GM23338 (cell line): Measurements from ENCODE around the gene LGALS1. TPM values are rescaled to one million over a fixed set of nuclear protein-coding genes. Genes with fewer than 3 reads are reported as not detected.

Source experiments
- ATAC-seq: fragments of 200-7000 bp; cut with Tn5 transposase; 3 replicates; pipeline ENCODE4 v1.9.1; 2020
- DNase-seq: peaks from one replicate; pipeline ENCODE4 v3.0.0-alpha.2; 2015; ENCODE audit warnings: low spot score
- H2AFZ ChIP-seq: fragments of 200-600 bp; sonication (generic); 2 replicates; pipeline ENCODE4 v1.8.0; 2016; ENCODE audit warnings: antibody characterized with exemption, mild to moderate bottlenecking, moderate library complexity
- H3F3A ChIP-seq: fragments of 200-600 bp; sonication (generic); replicated peaks from 2 replicates; pipeline ENCODE4 v1.8.0; 2017; ENCODE audit warnings: antibody characterized with exemption, mixed run types, low read depth
- H3K27ac ChIP-seq: fragments of 200-600 bp; sonication (generic); 2 replicates; pipeline ENCODE4 v1.6.1; 2016; ENCODE audit warnings: low read depth
- H3K27me3 ChIP-seq: fragments of 200-600 bp; sonication (generic); 2 replicates; pipeline ENCODE4 v1.8.0; 2016; ENCODE audit warnings: mild to moderate bottlenecking, mixed run types, moderate library complexity; ENCODE audit not compliant: insufficient read depth
- H3K36me3 ChIP-seq: fragments of 200-600 bp; sonication (generic); 2 replicates; pipeline ENCODE4 v1.8.0; 2016; ENCODE audit warnings: mild to moderate bottlenecking; ENCODE audit not compliant: insufficient read depth
- H3K4me1 ChIP-seq: fragments of 200-600 bp; sonication (generic); 2 replicates; pipeline ENCODE4 v1.8.0; 2016; ENCODE audit warnings: mild to moderate bottlenecking, moderate library complexity; ENCODE audit not compliant: insufficient read depth
- H3K4me2 ChIP-seq: fragments of 200-600 bp; sonication (generic); 2 replicates; pipeline ENCODE4 v1.7.1; 2017; ENCODE audit warnings: mixed run types
- H3K4me3 ChIP-seq: fragments of 200-600 bp; sonication (generic); 2 replicates; pipeline ENCODE4 v1.6.1; 2016; ENCODE audit warnings: mixed run types
- H3K79me2 ChIP-seq: fragments of 200-600 bp; sonication (generic); replicated peaks from 2 replicates; pipeline ENCODE4 v1.8.0; 2017; ENCODE audit warnings: mild to moderate bottlenecking; ENCODE audit not compliant: insufficient read depth
- H3K9me2 ChIP-seq: fragments of 200-600 bp; sonication (generic); 2 replicates; pipeline ENCODE4 v1.8.0; 2017; ENCODE audit not compliant: insufficient read depth
- H4K20me1 ChIP-seq: fragments of 200-600 bp; sonication (generic); replicated peaks from 2 replicates; pipeline ENCODE4 v1.8.0; 2017; ENCODE audit warnings: mild to moderate bottlenecking; ENCODE audit not compliant: insufficient read depth
- H3K27ac Mint-ChIP-seq: 2 replicates; pipeline ENCODE4 v1.8.0; 2020; ENCODE audit warnings: inconsistent platforms, mild to moderate bottlenecking, moderate library complexity, mixed read lengths
- H3K27me3 Mint-ChIP-seq: 3 replicates; pipeline ENCODE4 v1.8.0; 2022; ENCODE audit warnings: low read depth, mild to moderate bottlenecking, moderate library complexity, mixed read lengths, inconsistent platforms; ENCODE audit not compliant: insufficient read depth, poor library complexity
- H3K36me3 Mint-ChIP-seq: 3 replicates; pipeline ENCODE4 v1.8.0; 2021; ENCODE audit warnings: low read depth, mild to moderate bottlenecking, inconsistent platforms, moderate library complexity, mixed read lengths
- H3K4me1 Mint-ChIP-seq: 3 replicates; pipeline ENCODE4 v1.8.0; 2020; ENCODE audit warnings: mild to moderate bottlenecking, inconsistent platforms, mixed read lengths
- H3K4me3 Mint-ChIP-seq: 3 replicates; pipeline ENCODE4 v1.8.0; 2021; ENCODE audit warnings: moderate library complexity, mild to moderate bottlenecking, inconsistent platforms, mixed read lengths
- H3K9me3 Mint-ChIP-seq: 3 replicates; pipeline ENCODE4 v1.8.0; 2020; ENCODE audit warnings: moderate library complexity, mild to moderate bottlenecking, inconsistent platforms, mixed read lengths
- CTCF ChIP-seq, 2 experiments: fragments of 200-600 bp in 1 of 2; sonication (generic) in 1 of 2; conservative IDR thresholded peaks; 2 replicates each; pipeline versions ENCODE4 v1.5.1 to v1.6.1; 2016 to 2017; ENCODE audit warnings: antibody characterized with exemption in 2 of 2, low read depth in 2 of 2, mild to moderate bottlenecking in 2 of 2, moderate library complexity in 1 of 2
- ETS1 ChIP-seq: IDR thresholded peaks from 2 replicates; pipeline ENCODE4 v1.6.1; 2016; ENCODE audit warnings: antibody characterized with exemption
- EZH2 ChIP-seq: fragments of 200-600 bp; sonication (generic); IDR thresholded peaks from one replicate; pipeline ENCODE4 v1.8.0; 2017; ENCODE audit warnings: antibody characterized with exemption, mild to moderate bottlenecking, low read depth; ENCODE audit not compliant: unreplicated experiment
- EZH2phosphoT487 ChIP-seq: fragments of 200-600 bp; sonication (generic); IDR thresholded peaks from one replicate; pipeline ENCODE4 v1.8.1; 2018; ENCODE audit warnings: antibody characterized with exemption; ENCODE audit not compliant: unreplicated experiment
- JUNB ChIP-seq: IDR thresholded peaks from one replicate; pipeline ENCODE4 v1.6.1; 2016; ENCODE audit warnings: antibody characterized with exemption; ENCODE audit not compliant: unreplicated experiment
- NANOG ChIP-seq: IDR thresholded peaks from 2 replicates; pipeline ENCODE4 v1.6.1; 2016; ENCODE audit warnings: antibody characterized with exemption, borderline replicate concordance
- POLR2AphosphoS5 ChIP-seq: IDR thresholded peaks from 2 replicates; pipeline ENCODE4 v1.6.1; 2016; ENCODE audit warnings: antibody characterized with exemption, low read depth
- ZNF114 ChIP-seq: fragments of 250-450 bp; sonication (Bioruptor Pico); IDR thresholded peaks from 2 replicates; pipeline ENCODE4 v1.5.0; 2020; ENCODE audit warnings: mild to moderate bottlenecking, moderate library complexity
- ZNF331 ChIP-seq: fragments of 250-450 bp; sonication (Bioruptor Pico); IDR thresholded peaks from 2 replicates; pipeline ENCODE4 v1.5.0; 2020; ENCODE audit warnings: low read depth, mild to moderate bottlenecking, moderate library complexity
- polyA plus RNA-seq: library from polyadenylated mRNA; unstranded; fragments of >200 nt; fragmentation: Nextera tagmentation; extraction: Ambion mirVana; gene quantifications from 2 replicates; pipeline ENCODE4 v1.2.1, GENCODE V29; 2016
- total RNA-seq: library from RNA; depleted of rRNA; stranded (reverse); fragments of >200 nt; shearing (Covaris generic); gene quantifications from 2 replicates; pipeline ENCODE4 v1.2.3, GENCODE V29; 2014
- TF ChIP-seq, protein P1 (sequence below): fragments of 250-450 bp; sonication (Bioruptor Pico); IDR thresholded peaks from 2 replicates; pipeline ENCODE4 v1.5.0; 2020; ENCODE audit warnings: mild to moderate bottlenecking, moderate library complexity

Gene LGALS1
- total and polyA plus RNA-seq, 2 experiments from 2014 or later = 31.2 to 62.5 TPM

DNA sequence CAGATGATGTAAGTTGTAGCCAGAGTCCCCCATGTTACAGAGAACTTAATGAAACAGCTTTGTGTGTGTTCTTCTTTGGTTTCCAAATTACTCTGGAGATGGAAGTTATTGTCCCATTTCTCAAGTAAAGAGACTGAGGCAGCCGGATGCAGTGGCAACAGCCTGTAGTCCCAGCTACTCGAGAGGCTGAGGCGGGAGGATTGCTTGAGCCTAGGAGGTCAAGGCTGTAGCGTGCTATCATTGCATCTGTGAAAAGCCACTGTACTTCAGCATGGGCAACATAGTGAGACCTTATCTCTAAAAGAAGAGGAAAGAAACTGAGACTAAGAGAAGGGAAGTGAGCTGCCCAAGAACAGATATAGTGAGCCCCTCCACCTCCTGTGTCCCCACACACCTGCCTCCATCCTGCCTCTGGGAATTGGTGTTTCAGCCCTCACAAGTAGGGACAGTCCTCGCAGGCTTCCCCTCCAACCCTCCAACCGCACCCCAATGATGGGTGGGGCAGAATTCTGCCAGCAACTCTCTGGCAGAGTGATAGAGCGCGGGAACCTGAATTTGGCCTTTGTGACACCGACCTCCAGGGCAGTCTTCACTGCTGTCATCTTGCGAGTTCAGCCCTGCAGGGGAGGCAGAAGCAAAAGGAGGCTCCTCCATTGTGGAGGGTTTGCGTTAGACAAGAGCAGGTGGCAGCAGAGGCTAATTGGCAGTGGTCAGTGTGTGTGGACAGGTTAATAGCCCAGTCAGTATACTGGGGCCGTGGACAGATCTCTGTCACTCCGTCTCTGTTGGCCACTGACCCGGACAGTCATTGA, 15.3 kb upstream of the LGALS1 start (continued):
- TF ChIP-seq EZH2 = no peak
- TF ChIP-seq ZNF331 (CRISPR knock-in tag) = no peak
- no peak for TF ChIP-seq JUNB
- no peak for TF ChIP-seq ETS1
- no peak for TF ChIP-seq POLR2AphosphoS5
- TF ChIP-seq EZH2phosphoT487 = no peak
- TF ChIP-seq ZNF114 = no peak

DNA sequence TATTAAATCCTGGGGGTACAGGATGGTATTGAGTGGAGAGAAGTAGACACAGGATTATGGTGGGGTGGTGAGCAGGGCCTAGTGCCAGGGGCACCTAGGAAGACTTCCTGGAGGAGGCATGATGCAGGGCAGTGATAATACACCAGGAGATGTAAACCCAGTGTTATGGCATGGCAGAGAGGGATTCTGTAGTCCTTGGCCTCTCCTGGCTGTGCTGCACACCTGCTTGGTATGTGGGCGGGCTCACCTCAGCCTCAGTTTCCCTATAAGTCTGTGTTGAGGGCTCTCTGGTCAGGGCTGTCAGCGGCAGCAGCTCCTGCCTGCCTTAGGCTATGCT, 14.8 kb upstream of the LGALS1 start:
- ATAC-seq (no peak), DNase-seq (no peak)
- Histone ChIP-seq H3K36me3 (no peaks in the 10 kb centered on the region), H3K4me1 (peaks cover 5% of the 10 kb centered on the region; the same call in 1 of the 2 replicates), H3K27ac (no peak overlapping the region), H3F3A (peaks cover 15% of the 10 kb centered on the region; the same call in 1 of the 2 replicates), H3K4me3 (no peak overlapping the region), H2AFZ (no peak overlapping the region), H3K4me2 (no peak overlapping the region), H3K27me3 (no peaks in the 10 kb centered on the region), H3K9me2 (no peaks in the 10 kb centered on the region), H3K79me2 (peaks cover 59% of the 10 kb centered on the region), H4K20me1 (peaks cover 30% of the 10 kb centered on the region)
- H3K27me3 Mint-ChIP-seq = peaks cover 11% of the 10 kb centered on the region
- H3K4me3 Mint-ChIP-seq = peak overlapping the region; percentile 89
- peaks cover 8% of the 10 kb centered on the region for H3K36me3 Mint-ChIP-seq
- H3K9me3 Mint-ChIP-seq = no peaks in the 10 kb centered on the region; the same call in 2 of the 3 replicates
- no peak overlapping the region for H3K27ac Mint-ChIP-seq
- H3K4me1 Mint-ChIP-seq = peaks cover 25% of the 10 kb centered on the region
- TF ChIP-seq ZNF331 (CRISPR knock-in tag) = no peak
- no peak for TF ChIP-seq JUNB
- TF ChIP-seq, protein P1, sequence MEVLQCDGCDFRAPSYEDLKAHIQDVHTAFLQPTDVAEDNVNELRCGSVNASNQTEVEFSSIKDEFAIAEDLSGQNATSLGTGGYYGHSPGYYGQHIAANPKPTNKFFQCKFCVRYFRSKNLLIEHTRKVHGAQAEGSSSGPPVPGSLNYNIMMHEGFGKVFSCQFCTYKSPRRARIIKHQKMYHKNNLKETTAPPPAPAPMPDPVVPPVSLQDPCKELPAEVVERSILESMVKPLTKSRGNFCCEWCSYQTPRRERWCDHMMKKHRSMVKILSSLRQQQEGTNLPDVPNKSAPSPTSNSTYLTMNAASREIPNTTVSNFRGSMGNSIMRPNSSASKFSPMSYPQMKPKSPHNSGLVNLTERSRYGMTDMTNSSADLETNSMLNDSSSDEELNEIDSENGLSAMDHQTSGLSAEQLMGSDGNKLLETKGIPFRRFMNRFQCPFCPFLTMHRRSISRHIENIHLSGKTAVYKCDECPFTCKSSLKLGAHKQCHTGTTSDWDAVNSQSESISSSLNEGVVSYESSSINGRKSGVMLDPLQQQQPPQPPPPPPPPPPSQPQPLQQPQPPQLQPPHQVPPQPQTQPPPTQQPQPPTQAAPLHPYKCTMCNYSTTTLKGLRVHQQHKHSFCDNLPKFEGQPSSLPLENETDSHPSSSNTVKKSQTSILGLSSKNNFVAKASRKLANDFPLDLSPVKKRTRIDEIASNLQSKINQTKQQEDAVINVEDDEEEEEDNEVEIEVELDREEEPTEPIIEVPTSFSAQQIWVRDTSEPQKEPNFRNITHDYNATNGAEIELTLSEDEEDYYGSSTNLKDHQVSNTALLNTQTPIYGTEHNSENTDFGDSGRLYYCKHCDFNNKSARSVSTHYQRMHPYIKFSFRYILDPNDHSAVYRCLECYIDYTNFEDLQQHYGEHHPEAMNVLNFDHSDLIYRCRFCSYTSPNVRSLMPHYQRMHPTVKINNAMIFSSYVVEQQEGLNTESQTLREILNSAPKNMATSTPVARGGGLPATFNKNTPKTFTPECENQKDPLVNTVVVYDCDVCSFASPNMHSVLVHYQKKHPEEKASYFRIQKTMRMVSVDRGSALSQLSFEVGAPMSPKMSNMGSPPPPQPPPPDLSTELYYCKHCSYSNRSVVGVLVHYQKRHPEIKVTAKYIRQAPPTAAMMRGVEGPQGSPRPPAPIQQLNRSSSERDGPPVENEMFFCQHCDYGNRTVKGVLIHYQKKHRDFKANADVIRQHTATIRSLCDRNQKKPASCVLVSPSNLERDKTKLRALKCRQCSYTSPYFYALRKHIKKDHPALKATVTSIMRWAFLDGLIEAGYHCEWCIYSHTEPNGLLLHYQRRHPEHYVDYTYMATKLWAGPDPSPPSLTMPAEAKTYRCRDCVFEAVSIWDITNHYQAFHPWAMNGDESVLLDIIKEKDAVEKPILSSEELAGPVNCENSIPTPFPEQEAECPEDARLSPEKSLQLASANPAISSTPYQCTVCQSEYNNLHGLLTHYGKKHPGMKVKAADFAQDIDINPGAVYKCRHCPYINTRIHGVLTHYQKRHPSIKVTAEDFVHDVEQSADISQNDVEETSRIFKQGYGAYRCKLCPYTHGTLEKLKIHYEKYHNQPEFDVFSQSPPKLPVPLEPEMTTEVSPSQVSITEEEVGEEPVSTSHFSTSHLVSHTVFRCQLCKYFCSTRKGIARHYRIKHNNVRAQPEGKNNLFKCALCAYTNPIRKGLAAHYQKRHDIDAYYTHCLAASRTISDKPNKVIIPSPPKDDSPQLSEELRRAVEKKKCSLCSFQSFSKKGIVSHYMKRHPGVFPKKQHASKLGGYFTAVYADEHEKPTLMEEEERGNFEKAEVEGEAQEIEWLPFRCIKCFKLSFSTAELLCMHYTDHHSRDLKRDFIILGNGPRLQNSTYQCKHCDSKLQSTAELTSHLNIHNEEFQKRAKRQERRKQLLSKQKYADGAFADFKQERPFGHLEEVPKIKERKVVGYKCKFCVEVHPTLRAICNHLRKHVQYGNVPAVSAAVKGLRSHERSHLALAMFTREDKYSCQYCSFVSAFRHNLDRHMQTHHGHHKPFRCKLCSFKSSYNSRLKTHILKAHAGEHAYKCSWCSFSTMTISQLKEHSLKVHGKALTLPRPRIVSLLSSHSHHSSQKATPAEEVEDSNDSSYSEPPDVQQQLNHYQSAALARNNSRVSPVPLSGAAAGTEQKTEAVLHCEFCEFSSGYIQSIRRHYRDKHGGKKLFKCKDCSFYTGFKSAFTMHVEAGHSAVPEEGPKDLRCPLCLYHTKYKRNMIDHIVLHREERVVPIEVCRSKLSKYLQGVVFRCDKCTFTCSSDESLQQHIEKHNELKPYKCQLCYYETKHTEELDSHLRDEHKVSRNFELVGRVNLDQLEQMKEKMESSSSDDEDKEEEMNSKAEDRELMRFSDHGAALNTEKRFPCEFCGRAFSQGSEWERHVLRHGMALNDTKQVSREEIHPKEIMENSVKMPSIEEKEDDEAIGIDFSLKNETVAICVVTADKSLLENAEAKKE (CRISPR knock-in tag) = no peak
- no peak for TF ChIP-seq CTCF (conservative IDR thresholded peaks at IDR 0.05; ENCODE audit: low read depth in 2 of 2)
- no peak for TF ChIP-seq NANOG
- no peak for TF ChIP-seq ETS1
- TF ChIP-seq EZH2 = no peak
- TF ChIP-seq ZNF114 = no peak
- no peak for TF ChIP-seq EZH2phosphoT487
